Thymus (tissue), 11 donors: Measurements from ENCODE around the gene BAG2. TPM values are rescaled to one million over a fixed set of nuclear protein-coding genes. Genes with fewer than 3 reads are reported as not detected.
A peak's percentile ranks its signal among the peaks of the same experiment; 100 is the strongest.

Source experiments
- DNase-seq, 9 donors: peaks; one replicate each; pipeline ENCODE4 v3.0.0-alpha.2; 2013; ENCODE audit warnings: low spot score in 9 of 9, low read depth in 6 of 9, missing footprints in 1 of 9
- H3K27ac ChIP-seq, 2 donors: one replicate each; pipeline ENCODE4 v1.5.1; 2013; ENCODE audit warnings: control low read depth in 1 of 2, low read depth in 1 of 2, low read length in 1 of 2, mild to moderate bottlenecking in 1 of 2, moderate library complexity in 1 of 2
- H3K27me3 ChIP-seq, 2 donors: one replicate each; pipeline ENCODE4 v1.5.1; 2013; ENCODE audit warnings: low read length in 1 of 2; ENCODE audit not compliant: control insufficient read depth in 2 of 2, insufficient read depth in 1 of 2
- H3K36me3 ChIP-seq, 2 donors: one replicate each; pipeline ENCODE4 v1.5.1; 2013; ENCODE audit warnings: low read length in 1 of 2, mild to moderate bottlenecking in 1 of 2, moderate library complexity in 1 of 2; ENCODE audit not compliant: control insufficient read depth in 2 of 2, insufficient read depth in 2 of 2
- H3K4me1 ChIP-seq, 2 donors: one replicate each; pipeline ENCODE4 v1.5.1; 2013; ENCODE audit warnings: low read length in 2 of 2; ENCODE audit not compliant: control insufficient read depth in 2 of 2, insufficient read depth in 2 of 2
- H3K4me3 ChIP-seq, 2 donors: one replicate each; pipeline ENCODE4 v1.5.1; 2013; ENCODE audit warnings: low read length in 2 of 2, control low read depth in 1 of 2, mild to moderate bottlenecking in 1 of 2
- H3K9me3 ChIP-seq, 2 donors: one replicate each; pipeline ENCODE4 v1.5.1; 2013; ENCODE audit warnings: low read length in 1 of 2, mild to moderate bottlenecking in 1 of 2; ENCODE audit not compliant: control insufficient read depth in 2 of 2, insufficient read depth in 1 of 2
- WGBS: extraction: QIAGEN DNeasy Blood & Tissue Kit; methylation state at CpG from one replicate; pipeline ENCODE4 v1.1.7; 2013; 5-methylcytosine and 5-hydroxymethylcytosine counted together
- polyA plus RNA-seq: library from polyadenylated mRNA; stranded (reverse); fragments of 200-250 nt; gene quantifications from one replicate; pipeline ENCODE4 v1.2.3, GENCODE V29; 2013
- total RNA-seq: library from RNA; stranded (reverse); fragments of 120-200 nt; gene quantifications from one replicate; pipeline ENCODE4 v1.2.4, GENCODE V29; 2013
- donor health status: healthy.

BAG2 gene
- total and polyA plus RNA-seq, 2 donors: 2.1 to 2.4 TPM

GRCh38 chr6:57190140-57190539 lies 18.0 kb downstream of the BAG2 start:
- DNase-seq: peak in 1 of 9 donors; percentile 8
- Histone ChIP-seq H3K9me3 (no peaks in the 10 kb centered on the region), H3K27ac (no peak overlapping the region), H3K27me3 (no peaks in the 10 kb centered on the region), H3K4me1 (no peaks in the 10 kb centered on the region), H3K36me3 (peaks cover 0 to 24% of the 10 kb centered on the region in 2 donors), H3K4me3 (no peak overlapping the region)
- 92% methylated on average over 2 of the region's 2 CpGs for WGBS

GRCh38 chr6:57193177-57193576 lies 21.1 kb downstream of the BAG2 start:
- DNase-seq: no peak
- Histone ChIP-seq H3K4me1 (no peaks in the 10 kb centered on the region), H3K27me3 (no peaks in the 10 kb centered on the region), H3K4me3 (no peak overlapping the region), H3K36me3 (peaks cover 0 to 24% of the 10 kb centered on the region in 2 donors), H3K9me3 (no peaks in the 10 kb centered on the region), H3K27ac (no peak overlapping the region)

- DNase-seq: no peak
- Histone ChIP-seq H3K4me3 (no peak overlapping the region), H3K9me3 (no peaks in the 10 kb centered on the region), H3K4me1 (no peaks in the 10 kb centered on the region), H3K36me3 (peaks cover 0 to 17% of the 10 kb centered on the region in 2 donors), H3K27me3 (no peaks in the 10 kb centered on the region), H3K27ac (no peak overlapping the region)
- 94% methylated on average over 2 of the region's 2 CpGs for WGBS
Measured at GRCh38 chr6:57195457-57195856, 23.3 kb downstream of the BAG2 start.

- H3K36me3 ChIP-seq: no peaks in the 10 kb centered on the region
- no peak overlapping the region for H3K27ac ChIP-seq
- H3K4me1 ChIP-seq: no peaks in the 10 kb centered on the region
- no peaks in the 10 kb centered on the region for H3K27me3 ChIP-seq
- WGBS: 96% methylated on average over 6 of the region's 6 CpGs
- no peak for DNase-seq
- H3K9me3 ChIP-seq: no peaks in the 10 kb centered on the region
- H3K4me3 ChIP-seq: no peak overlapping the region
Measured at GRCh38 chr6:57198926-57199636, 27.0 kb downstream of the BAG2 start.

- Histone ChIP-seq H3K9me3 (no peaks in the 10 kb centered on the region), H3K4me3 (no peak overlapping the region), H3K4me1 (no peaks in the 10 kb centered on the region), H3K27ac (no peak overlapping the region), H3K27me3 (no peaks in the 10 kb centered on the region), H3K36me3 (no peaks in the 10 kb centered on the region)
- DNase-seq: no peak
- 99% methylated on average over 1 of the region's 1 CpG for WGBS
Measured at GRCh38 chr6:57201718-57202117, 29.6 kb downstream of the BAG2 start.

GRCh38 chr6:57205550-57206328 lies 33.6 kb downstream of the BAG2 start:
- H3K9me3 ChIP-seq: no peaks in the 10 kb centered on the region
- H3K36me3 ChIP-seq: no peaks in the 10 kb centered on the region
- 97% methylated on average over 7 of the region's 7 CpGs for WGBS
- no peak for DNase-seq
- no peaks in the 10 kb centered on the region for H3K27me3 ChIP-seq
- no peak overlapping the region for H3K27ac ChIP-seq
- H3K4me3 ChIP-seq: no peak overlapping the region
- no peaks in the 10 kb centered on the region for H3K4me1 ChIP-seq

GRCh38 chr6:57207141-57207540 lies 35.0 kb downstream of the BAG2 start:
- no peaks in the 10 kb centered on the region for H3K36me3 ChIP-seq
- no peaks in the 10 kb centered on the region for H3K27me3 ChIP-seq
- H3K27ac ChIP-seq: no peak overlapping the region
- no peak overlapping the region for H3K4me3 ChIP-seq
- no peaks in the 10 kb centered on the region for H3K9me3 ChIP-seq
- no peak for DNase-seq
- 95% methylated on average over 2 of the region's 2 CpGs for WGBS
- H3K4me1 ChIP-seq: no peaks in the 10 kb centered on the region

GRCh38 chr6:57207872-57208271 lies 35.7 kb downstream of the BAG2 start:
- 96% methylated on average over 4 of the region's 4 CpGs for WGBS
- no peaks in the 10 kb centered on the region for H3K36me3 ChIP-seq
- H3K27me3 ChIP-seq: no peaks in the 10 kb centered on the region
- no peak overlapping the region for H3K27ac ChIP-seq
- no peak for DNase-seq
- H3K9me3 ChIP-seq: no peaks in the 10 kb centered on the region
- H3K4me3 ChIP-seq: no peak overlapping the region
- no peaks in the 10 kb centered on the region for H3K4me1 ChIP-seq

GRCh38 chr6:57209030-57209429 lies 36.9 kb downstream of the BAG2 start:
- H3K4me1 ChIP-seq: no peaks in the 10 kb centered on the region
- no peaks in the 10 kb centered on the region for H3K27me3 ChIP-seq
- H3K4me3 ChIP-seq: no peak overlapping the region
- DNase-seq: no peak
- no peaks in the 10 kb centered on the region for H3K36me3 ChIP-seq
- no peak overlapping the region for H3K27ac ChIP-seq
- H3K9me3 ChIP-seq: no peaks in the 10 kb centered on the region
